WTC11 (cell line): ENCODE measurements around the gene VPS41. TPM values are rescaled to one million over a fixed set of nuclear protein-coding genes. Genes with fewer than 3 reads are reported as not detected.

ENCODE experiments used
- ATAC-seq: fragments of 200-7000 bp; cut with Tn5 transposase; 2 replicates; pipeline ENCODE4 v1.10.0; 2021; ENCODE audit warnings: mild to moderate bottlenecking, moderate library complexity
- CTCF ChIA-PET: fragments of 300-600 bp; sonication (Branson Sonifier 250); formaldehyde crosslinking; loops from one replicate; lab custom pipeline; 2021; ENCODE audit warnings: antibody characterized with exemption; lab: Charles Lee
- POLR2A ChIA-PET: fragments of 350-600 bp; sonication (Branson Sonifier 250); formaldehyde crosslinking; loops from one replicate; lab custom pipeline; 2021; ENCODE audit warnings: antibody characterized with exemption; lab: Charles Lee
- DNase-seq: peaks from one replicate; pipeline ENCODE4 v3.0.0; 2021; ENCODE audit warnings: low spot score
- H3K27ac Mint-ChIP-seq: 2 replicates; pipeline ENCODE4 v1.8.0; 2021; ENCODE audit warnings: mixed read lengths
- H3K27me3 Mint-ChIP-seq: 2 replicates; pipeline ENCODE4 v1.8.0; 2021; ENCODE audit warnings: low read depth, mild to moderate bottlenecking, moderate library complexity, mixed read lengths
- H3K36me3 Mint-ChIP-seq: 2 replicates; pipeline ENCODE4 v1.8.0; 2021; ENCODE audit warnings: mixed read lengths
- H3K4me1 Mint-ChIP-seq: 2 replicates; pipeline ENCODE4 v1.8.0; 2022; ENCODE audit warnings: mixed read lengths
- H3K4me3 Mint-ChIP-seq: 2 replicates; pipeline ENCODE4 v1.8.0; 2021; ENCODE audit warnings: mild to moderate bottlenecking, moderate library complexity, mixed read lengths
- H3K9me3 Mint-ChIP-seq: 2 replicates; pipeline ENCODE4 v1.8.0; 2021; ENCODE audit warnings: mixed read lengths
- ESRRA ChIP-seq: sonication (generic); formaldehyde crosslinking; IDR thresholded peaks from 2 replicates; pipeline ENCODE4 v1.8.1; 2022; ENCODE audit warnings: mild to moderate bottlenecking, missing genetic modification reagents, borderline replicate concordance
- FOXP1 ChIP-seq: sonication (generic); formaldehyde crosslinking; IDR thresholded peaks from 2 replicates; pipeline ENCODE4 v1.8.0; 2022; ENCODE audit warnings: missing genetic modification reagents, mild to moderate bottlenecking, moderate library complexity, borderline replicate concordance
- HMGA2 ChIP-seq: fragments of 250-450 bp; sonication (Bioruptor Pico); IDR thresholded peaks from 2 replicates; pipeline ENCODE4 v1.4.0; 2021; ENCODE audit warnings: mild to moderate bottlenecking, moderate library complexity
- KAT7 ChIP-seq: sonication (generic); formaldehyde crosslinking; IDR thresholded peaks from 2 replicates; pipeline ENCODE4 v1.8.1; 2023; ENCODE audit warnings: missing genetic modification reagents, mild to moderate bottlenecking, borderline replicate concordance
- NFE2L1 ChIP-seq: sonication (generic); formaldehyde crosslinking; IDR thresholded peaks from 2 replicates; pipeline ENCODE4 v1.8.1; 2023; ENCODE audit warnings: missing genetic modification reagents
- NR1H2 ChIP-seq: sonication (generic); formaldehyde crosslinking; IDR thresholded peaks from 2 replicates; pipeline ENCODE4 v1.9.0; 2021; ENCODE audit warnings: mild to moderate bottlenecking, moderate library complexity, missing genetic modification reagents
- NR2C2 ChIP-seq: sonication (generic); formaldehyde crosslinking; IDR thresholded peaks from 2 replicates; pipeline ENCODE4 v1.8.0; 2022; ENCODE audit warnings: mild to moderate bottlenecking, missing genetic modification reagents
- NR3C1 ChIP-seq: sonication (generic); formaldehyde crosslinking; conservative IDR thresholded peaks from 2 replicates; pipeline ENCODE4 v1.8.1; 2023; ENCODE audit warnings: low read depth, mild to moderate bottlenecking, missing genetic modification reagents
- OVOL2 ChIP-seq: fragments of 250-450 bp; sonication (Bioruptor Pico); IDR thresholded peaks from 2 replicates; pipeline ENCODE4 v1.9.0; 2021; ENCODE audit warnings: mild to moderate bottlenecking, borderline replicate concordance
- PRRX2 ChIP-seq: fragments of 250-450 bp; sonication (Bioruptor Pico); IDR thresholded peaks from 2 replicates; pipeline ENCODE4 v1.8.0; 2021; ENCODE audit warnings: mild to moderate bottlenecking
- RORB ChIP-seq: fragments of 250-450 bp; sonication (Bioruptor Pico); IDR thresholded peaks from 2 replicates; pipeline ENCODE4 v1.9.0; 2021; ENCODE audit warnings: mild to moderate bottlenecking
- TEAD4 ChIP-seq: sonication (generic); formaldehyde crosslinking; IDR thresholded peaks from 2 replicates; pipeline ENCODE4 v1.8.0; 2022; ENCODE audit warnings: mild to moderate bottlenecking, missing genetic modification reagents
- TP53 ChIP-seq: sonication (generic); formaldehyde crosslinking; IDR thresholded peaks from 2 replicates; pipeline ENCODE4 v1.8.1; 2023; ENCODE audit warnings: mild to moderate bottlenecking, missing genetic modification reagents
- ZBTB21 ChIP-seq: sonication (generic); formaldehyde crosslinking; IDR thresholded peaks from 2 replicates; pipeline ENCODE4 v1.8.1; 2023; ENCODE audit warnings: mild to moderate bottlenecking, missing genetic modification reagents, borderline replicate concordance
- ZNF138 ChIP-seq: sonication (generic); formaldehyde crosslinking; conservative IDR thresholded peaks from 2 replicates; pipeline ENCODE4 v1.8.1; 2022; ENCODE audit warnings: mild to moderate bottlenecking, moderate library complexity, missing genetic modification reagents
- ZNF219 ChIP-seq: sonication (generic); formaldehyde crosslinking; IDR thresholded peaks from 2 replicates; pipeline ENCODE4 v1.8.0; 2023; ENCODE audit warnings: missing genetic modification reagents, mild to moderate bottlenecking, borderline replicate concordance
- ZNF232 ChIP-seq: sonication (generic); formaldehyde crosslinking; IDR thresholded peaks from 2 replicates; pipeline ENCODE4 v1.8.0; 2022; ENCODE audit warnings: mild to moderate bottlenecking, missing genetic modification reagents
- ZNF396 ChIP-seq: fragments of 250-450 bp; sonication (Bioruptor Pico); IDR thresholded peaks from 2 replicates; pipeline ENCODE4 v1.8.0; 2021; ENCODE audit warnings: mild to moderate bottlenecking, moderate library complexity, borderline replicate concordance
- ZNF671 ChIP-seq: fragments of 250-450 bp; sonication (Bioruptor Pico); IDR thresholded peaks from 2 replicates; pipeline ENCODE4 v1.8.0; 2021; ENCODE audit warnings: mild to moderate bottlenecking
- total RNA-seq: library from RNA; stranded (reverse); gene quantifications from 3 replicates; pipeline ENCODE4 v1.2.3, GENCODE V29; 2021
- TF ChIP-seq, protein P1 (sequence below): sonication (generic); formaldehyde crosslinking; IDR thresholded peaks from 2 replicates; pipeline ENCODE4 v1.8.1; 2022; ENCODE audit warnings: missing genetic modification reagents, borderline replicate concordance
- TF ChIP-seq, protein P2 (sequence below): sonication (generic); formaldehyde crosslinking; IDR thresholded peaks from 2 replicates; pipeline ENCODE4 v1.8.0; 2023; ENCODE audit warnings: missing genetic modification reagents
- TF ChIP-seq, protein P3 (sequence below): fragments of 250-450 bp; sonication (Bioruptor Pico); IDR thresholded peaks from 2 replicates; pipeline ENCODE4 v1.8.0; 2021; ENCODE audit warnings: mild to moderate bottlenecking
- TF ChIP-seq, protein P4 (sequence below): fragments of 250-450 bp; sonication (Bioruptor Pico); IDR thresholded peaks from 2 replicates; pipeline ENCODE4 v2.1.2; 2022; ENCODE audit warnings: mild to moderate bottlenecking, moderate library complexity
- TF ChIP-seq, protein P5 (sequence below): sonication (generic); formaldehyde crosslinking; IDR thresholded peaks from 2 replicates; pipeline ENCODE4 v1.8.0; 2022; ENCODE audit warnings: mild to moderate bottlenecking, missing genetic modification reagents
- TF ChIP-seq, protein P6 (sequence below): sonication (generic); formaldehyde crosslinking; IDR thresholded peaks from 2 replicates; pipeline ENCODE4 v1.8.0; 2022; ENCODE audit warnings: mild to moderate bottlenecking, missing genetic modification reagents

VPS41 gene
- total RNA-seq, 1 experiment from 2014 or later: 50.3 TPM

DNA sequence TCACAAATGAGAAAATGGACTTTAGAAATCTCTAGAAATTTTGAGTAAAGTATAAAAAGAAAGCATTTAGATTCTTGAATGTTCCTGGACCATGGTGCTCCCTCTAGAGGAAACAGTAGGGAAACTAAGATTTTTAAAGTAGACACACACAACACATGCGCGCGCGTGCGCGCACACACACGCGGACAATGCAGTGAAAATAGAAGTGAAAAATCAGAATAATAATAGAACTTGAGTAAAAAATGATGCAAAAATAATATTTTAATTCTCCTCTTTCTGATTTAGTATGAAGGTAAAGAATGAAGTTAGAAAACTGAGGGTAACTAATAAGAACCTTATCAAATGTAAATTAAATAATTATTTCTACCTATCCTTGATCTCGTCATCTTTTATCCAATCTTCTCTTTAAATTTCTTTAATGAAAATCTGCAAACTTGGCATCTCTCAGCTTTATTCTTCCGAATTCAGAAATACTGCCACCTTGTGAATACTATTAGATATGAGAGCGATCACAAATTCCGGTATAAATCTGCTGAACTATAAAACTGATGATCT is 160.9 kb downstream of the VPS41 start:
- Mint-ChIP-seq H3K9me3 (no peaks in the 10 kb centered on the region), H3K4me1 (peaks cover 27% of the 10 kb centered on the region), H3K27me3 (no peaks in the 10 kb centered on the region), H3K36me3 (peaks cover 18% of the 10 kb centered on the region), H3K4me3 (no peak overlapping the region), H3K27ac (no peak overlapping the region)
- DNase-seq (no peak), ATAC-seq (no peak)
- CTCF ChIA-PET: no interaction called here
- TF ChIP-seq, protein P1, sequence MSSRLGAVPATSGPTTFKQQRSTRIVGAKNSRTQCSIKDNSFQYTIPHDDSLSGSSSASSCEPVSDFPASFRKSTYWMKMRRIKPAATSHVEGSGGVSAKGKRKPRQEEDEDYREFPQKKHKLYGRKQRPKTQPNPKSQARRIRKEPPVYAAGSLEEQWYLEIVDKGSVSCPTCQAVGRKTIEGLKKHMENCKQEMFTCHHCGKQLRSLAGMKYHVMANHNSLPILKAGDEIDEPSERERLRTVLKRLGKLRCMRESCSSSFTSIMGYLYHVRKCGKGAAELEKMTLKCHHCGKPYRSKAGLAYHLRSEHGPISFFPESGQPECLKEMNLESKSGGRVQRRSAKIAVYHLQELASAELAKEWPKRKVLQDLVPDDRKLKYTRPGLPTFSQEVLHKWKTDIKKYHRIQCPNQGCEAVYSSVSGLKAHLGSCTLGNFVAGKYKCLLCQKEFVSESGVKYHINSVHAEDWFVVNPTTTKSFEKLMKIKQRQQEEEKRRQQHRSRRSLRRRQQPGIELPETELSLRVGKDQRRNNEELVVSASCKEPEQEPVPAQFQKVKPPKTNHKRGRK (CRISPR knock-in tag): no peak
- no peak for TF ChIP-seq RORB (CRISPR knock-in tag)
- POLR2A ChIA-PET: no interaction called here

DNA sequence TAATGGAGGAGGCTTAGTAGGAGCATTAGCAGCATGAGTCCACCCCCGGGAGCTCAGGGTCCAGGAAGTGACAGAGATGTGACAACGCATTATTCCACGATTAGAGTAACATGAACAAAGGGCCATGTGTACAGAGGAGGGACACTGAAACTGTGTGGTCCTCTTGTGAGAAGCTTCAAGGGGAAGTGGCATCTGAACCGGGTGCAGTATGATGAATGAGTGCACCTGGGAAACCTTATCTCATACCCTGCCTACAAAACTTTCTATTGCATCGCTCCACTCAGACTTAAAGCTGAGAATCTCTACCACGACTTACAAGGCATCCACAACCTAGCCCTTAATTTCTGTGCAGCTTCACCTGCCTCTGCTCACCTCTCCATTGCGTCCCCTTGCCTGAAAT is 162.6 kb downstream of the VPS41 start:
- Mint-ChIP-seq H3K27ac (no peak overlapping the region), H3K4me1 (peaks cover 10% of the 10 kb centered on the region), H3K27me3 (no peaks in the 10 kb centered on the region), H3K4me3 (no peak overlapping the region), H3K9me3 (no peaks in the 10 kb centered on the region), H3K36me3 (peaks cover 26% of the 10 kb centered on the region)
- ChIA-PET CTCF (interaction anchor here (0.9 kb wide), 1 partner anchor 372 kb away, joined by 3 read pairs; no protein-coding TSS in a partner anchor), POLR2A (no interaction called here)
- no peak for TF ChIP-seq ZBTB21 (CRISPR knock-in tag)
- TF ChIP-seq OVOL2: no peak
- no peak for TF ChIP-seq NR1H2 (CRISPR knock-in tag)
- no peak for TF ChIP-seq FOXP1 (CRISPR knock-in tag)
- TF ChIP-seq HMGA2 (CRISPR knock-in tag): no peak
- no peak for TF ChIP-seq KAT7 (CRISPR knock-in tag)
- TF ChIP-seq, protein P2, sequence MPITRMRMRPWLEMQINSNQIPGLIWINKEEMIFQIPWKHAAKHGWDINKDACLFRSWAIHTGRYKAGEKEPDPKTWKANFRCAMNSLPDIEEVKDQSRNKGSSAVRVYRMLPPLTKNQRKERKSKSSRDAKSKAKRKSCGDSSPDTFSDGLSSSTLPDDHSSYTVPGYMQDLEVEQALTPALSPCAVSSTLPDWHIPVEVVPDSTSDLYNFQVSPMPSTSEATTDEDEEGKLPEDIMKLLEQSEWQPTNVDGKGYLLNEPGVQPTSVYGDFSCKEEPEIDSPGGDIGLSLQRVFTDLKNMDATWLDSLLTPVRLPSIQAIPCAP (CRISPR knock-in tag): no peak
- TF ChIP-seq NFE2L1 (CRISPR knock-in tag): no peak
- TF ChIP-seq, protein P3, sequence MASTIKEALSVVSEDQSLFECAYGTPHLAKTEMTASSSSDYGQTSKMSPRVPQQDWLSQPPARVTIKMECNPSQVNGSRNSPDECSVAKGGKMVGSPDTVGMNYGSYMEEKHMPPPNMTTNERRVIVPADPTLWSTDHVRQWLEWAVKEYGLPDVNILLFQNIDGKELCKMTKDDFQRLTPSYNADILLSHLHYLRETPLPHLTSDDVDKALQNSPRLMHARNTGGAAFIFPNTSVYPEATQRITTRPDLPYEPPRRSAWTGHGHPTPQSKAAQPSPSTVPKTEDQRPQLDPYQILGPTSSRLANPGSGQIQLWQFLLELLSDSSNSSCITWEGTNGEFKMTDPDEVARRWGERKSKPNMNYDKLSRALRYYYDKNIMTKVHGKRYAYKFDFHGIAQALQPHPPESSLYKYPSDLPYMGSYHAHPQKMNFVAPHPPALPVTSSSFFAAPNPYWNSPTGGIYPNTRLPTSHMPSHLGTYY (CRISPR knock-in tag): no peak
- no peak for TF ChIP-seq ZNF671
- TF ChIP-seq, protein P4, sequence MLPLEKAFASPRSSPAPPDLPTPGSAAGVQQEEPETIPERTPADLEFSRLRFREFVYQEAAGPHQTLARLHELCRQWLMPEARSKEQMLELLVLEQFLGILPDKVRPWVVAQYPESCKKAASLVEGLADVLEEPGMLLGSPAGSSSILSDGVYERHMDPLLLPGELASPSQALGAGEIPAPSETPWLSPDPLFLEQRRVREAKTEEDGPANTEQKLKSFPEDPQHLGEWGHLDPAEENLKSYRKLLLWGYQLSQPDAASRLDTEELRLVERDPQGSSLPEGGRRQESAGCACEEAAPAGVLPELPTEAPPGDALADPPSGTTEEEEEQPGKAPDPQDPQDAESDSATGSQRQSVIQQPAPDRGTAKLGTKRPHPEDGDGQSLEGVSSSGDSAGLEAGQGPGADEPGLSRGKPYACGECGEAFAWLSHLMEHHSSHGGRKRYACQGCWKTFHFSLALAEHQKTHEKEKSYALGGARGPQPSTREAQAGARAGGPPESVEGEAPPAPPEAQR (CRISPR knock-in tag): no peak
- no peak for TF ChIP-seq ZNF138 (CRISPR knock-in tag)
- TF ChIP-seq, protein P5, sequence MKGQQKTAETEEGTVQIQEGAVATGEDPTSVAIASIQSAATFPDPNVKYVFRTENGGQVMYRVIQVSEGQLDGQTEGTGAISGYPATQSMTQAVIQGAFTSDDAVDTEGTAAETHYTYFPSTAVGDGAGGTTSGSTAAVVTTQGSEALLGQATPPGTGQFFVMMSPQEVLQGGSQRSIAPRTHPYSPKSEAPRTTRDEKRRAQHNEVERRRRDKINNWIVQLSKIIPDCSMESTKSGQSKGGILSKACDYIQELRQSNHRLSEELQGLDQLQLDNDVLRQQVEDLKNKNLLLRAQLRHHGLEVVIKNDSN: no peak
- no peak for ATAC-seq
- DNase-seq: no peak

DNA sequence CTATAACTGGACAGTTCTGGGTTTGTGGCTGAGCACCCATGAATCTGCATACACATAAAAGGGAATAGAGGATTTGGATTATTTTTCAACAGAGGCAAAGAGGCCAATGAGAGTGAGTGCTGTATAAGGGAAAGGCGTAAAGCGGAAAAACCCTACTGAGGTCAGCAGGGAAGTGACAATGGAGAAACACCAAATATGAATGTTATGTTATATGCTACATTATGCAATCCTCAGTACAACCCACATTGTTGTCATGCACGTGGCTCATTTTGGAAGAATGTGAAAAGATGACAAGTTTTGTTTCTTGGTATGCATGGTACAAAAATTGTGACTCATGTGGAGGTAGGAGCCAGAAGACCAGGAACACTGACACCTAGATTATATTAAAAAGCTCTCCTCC is 164.2 kb downstream of the VPS41 start:
- CTCF ChIA-PET: no interaction called here
- Mint-ChIP-seq H3K27me3 (no peaks in the 10 kb centered on the region), H3K4me3 (no peak overlapping the region)
- no peak for TF ChIP-seq ZNF232 (CRISPR knock-in tag)
- TF ChIP-seq, protein P6, sequence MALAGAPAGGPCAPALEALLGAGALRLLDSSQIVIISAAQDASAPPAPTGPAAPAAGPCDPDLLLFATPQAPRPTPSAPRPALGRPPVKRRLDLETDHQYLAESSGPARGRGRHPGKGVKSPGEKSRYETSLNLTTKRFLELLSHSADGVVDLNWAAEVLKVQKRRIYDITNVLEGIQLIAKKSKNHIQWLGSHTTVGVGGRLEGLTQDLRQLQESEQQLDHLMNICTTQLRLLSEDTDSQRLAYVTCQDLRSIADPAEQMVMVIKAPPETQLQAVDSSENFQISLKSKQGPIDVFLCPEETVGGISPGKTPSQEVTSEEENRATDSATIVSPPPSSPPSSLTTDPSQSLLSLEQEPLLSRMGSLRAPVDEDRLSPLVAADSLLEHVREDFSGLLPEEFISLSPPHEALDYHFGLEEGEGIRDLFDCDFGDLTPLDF (CRISPR knock-in tag): no peak
- TF ChIP-seq TEAD4 (CRISPR knock-in tag): no peak
- no peak for TF ChIP-seq FOXP1 (CRISPR knock-in tag)
- no peak for TF ChIP-seq ZNF396 (CRISPR knock-in tag)
- no peak for TF ChIP-seq ZBTB21 (CRISPR knock-in tag)
- no peak for TF ChIP-seq ESRRA (CRISPR knock-in tag)
- TF ChIP-seq HMGA2 (CRISPR knock-in tag): no peak
- no peak for TF ChIP-seq NR2C2 (CRISPR knock-in tag)
- TF ChIP-seq OVOL2: no peak
- no peak for TF ChIP-seq PRRX2 (CRISPR knock-in tag)
- TF ChIP-seq TP53: no peak
- no peak for TF ChIP-seq NR3C1 (CRISPR knock-in tag)
- TF ChIP-seq ZNF219 (CRISPR knock-in tag): no peak

More for the DNA sequence above, 164.2 kb downstream of the VPS41 start:
- Mint-ChIP-seq H3K9me3 (no peaks in the 10 kb centered on the region), H3K36me3 (peaks cover 23% of the 10 kb centered on the region), H3K27ac (no peak overlapping the region), H3K4me1 (no peaks in the 10 kb centered on the region; the same call in 1 of the 2 replicates)
- ATAC-seq (no peak), DNase-seq (no peak)
- POLR2A ChIA-PET: no interaction called here
